Gastrocnemius medialis (tissue), 4 donors: ENCODE data around the gene A2ML1.

Experiments
- POLR2A ChIP-seq, 2 donors: fragments of 450-650 bp; IDR thresholded peaks; one replicate each; pipeline ENCODE4 v1.6.1; 2017; ENCODE audit warnings: antibody characterized with exemption in 2 of 2, mild to moderate bottlenecking in 2 of 2, moderate library complexity in 2 of 2
- TF ChIP-seq, protein P1 (sequence below), 5 experiments: fragments of 450-650 bp in 3 of 5; fragments of 200-600 bp in 2 of 5; sonication (generic) in 2 of 5; IDR thresholded peaks in 4 of 5; conservative IDR thresholded peaks in 1 of 5; 1 replicate in 4 of 5; 2 replicates in 1 of 5; pipeline ENCODE4 v1.5.1; 2016 to 2019; ENCODE audit warnings: antibody characterized with exemption in 5 of 5, mild to moderate bottlenecking in 3 of 5, moderate library complexity in 3 of 5

DNA sequence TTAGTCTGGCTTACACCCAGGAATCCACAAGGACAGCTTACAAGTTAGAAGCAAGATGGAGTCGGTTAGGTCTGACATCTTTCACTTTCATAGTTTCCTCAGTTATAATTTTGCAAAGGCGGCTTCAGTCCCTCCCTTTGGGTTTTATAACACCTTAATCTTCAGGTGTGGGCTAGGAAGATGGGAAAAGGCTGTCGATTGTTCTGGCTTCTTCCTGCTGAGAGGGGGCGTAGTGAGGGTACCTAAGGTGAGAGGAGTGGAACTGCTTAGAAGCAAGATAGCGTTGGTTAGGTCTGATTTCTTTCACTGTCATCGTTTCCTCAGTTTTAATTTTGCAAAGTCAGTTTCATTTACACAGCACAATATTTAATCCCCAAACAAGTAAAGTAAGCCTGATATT lies 10.1 kb downstream of the A2ML1 start:
- TF ChIP-seq, protein P1, sequence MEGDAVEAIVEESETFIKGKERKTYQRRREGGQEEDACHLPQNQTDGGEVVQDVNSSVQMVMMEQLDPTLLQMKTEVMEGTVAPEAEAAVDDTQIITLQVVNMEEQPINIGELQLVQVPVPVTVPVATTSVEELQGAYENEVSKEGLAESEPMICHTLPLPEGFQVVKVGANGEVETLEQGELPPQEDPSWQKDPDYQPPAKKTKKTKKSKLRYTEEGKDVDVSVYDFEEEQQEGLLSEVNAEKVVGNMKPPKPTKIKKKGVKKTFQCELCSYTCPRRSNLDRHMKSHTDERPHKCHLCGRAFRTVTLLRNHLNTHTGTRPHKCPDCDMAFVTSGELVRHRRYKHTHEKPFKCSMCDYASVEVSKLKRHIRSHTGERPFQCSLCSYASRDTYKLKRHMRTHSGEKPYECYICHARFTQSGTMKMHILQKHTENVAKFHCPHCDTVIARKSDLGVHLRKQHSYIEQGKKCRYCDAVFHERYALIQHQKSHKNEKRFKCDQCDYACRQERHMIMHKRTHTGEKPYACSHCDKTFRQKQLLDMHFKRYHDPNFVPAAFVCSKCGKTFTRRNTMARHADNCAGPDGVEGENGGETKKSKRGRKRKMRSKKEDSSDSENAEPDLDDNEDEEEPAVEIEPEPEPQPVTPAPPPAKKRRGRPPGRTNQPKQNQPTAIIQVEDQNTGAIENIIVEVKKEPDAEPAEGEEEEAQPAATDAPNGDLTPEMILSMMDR (IDR thresholded peaks at IDR 0.05 in 4 of 5, conservative IDR thresholded peaks at IDR 0.05 in 1 of 5), result no peak
- no peak for TF ChIP-seq POLR2A (IDR thresholded peaks at IDR 0.05)
